OCI-LY1 (cell line): ENCODE data around the gene SMKR1.

Experiments used
- CTCF ChIP-seq: fragments of 200-600 bp; sonication (generic), shearing (Covaris generic); IDR thresholded peaks from 2 replicates; pipeline ENCODE4 v1.5.1; 2017; ENCODE audit warnings: mild to moderate bottlenecking, antibody characterized with exemption, low read length, moderate library complexity, mixed read lengths
- EZH2 ChIP-seq: fragments of 200-600 bp; sonication (generic), shearing (Covaris generic); IDR thresholded peaks from 2 replicates; pipeline ENCODE4 v1.8.0; 2017; ENCODE audit warnings: borderline replicate concordance, mixed run types, mild to moderate bottlenecking, antibody characterized with exemption, low read length, moderate library complexity, mixed read lengths

GRCh38 chr7:129559564-129559963 lies 57.2 kb downstream of the SMKR1 start:
- no peak for TF ChIP-seq CTCF
- no peak for TF ChIP-seq EZH2
